ENCODE results near the gene MRGPRX1. TPM values are rescaled to one million over a fixed set of nuclear protein-coding genes. Genes with fewer than 3 reads are reported as not detected.

The MRGPRX1 gene
- total RNA-seq (not detected), polyA plus RNA-seq (ENCODE audit: insufficient read depth, low read depth, low replicate concordance) (not detected)
- long read RNA-seq, donor 1 = 0 reads
- long read RNA-seq, donor 2 = 0 reads
- long read RNA-seq, donor 3 = 0 reads
- long read RNA-seq, donor 4 = 0 reads
- long read RNA-seq, donor 5 = 0 reads
- long read RNA-seq, donor 6 = 0 reads
- long read RNA-seq, donor 7 = 0 reads
- long read RNA-seq, donor 8 = 0 reads
- long read RNA-seq, donor 9 = 0 reads
- long read RNA-seq, donor 10 = 0 reads

DNA sequence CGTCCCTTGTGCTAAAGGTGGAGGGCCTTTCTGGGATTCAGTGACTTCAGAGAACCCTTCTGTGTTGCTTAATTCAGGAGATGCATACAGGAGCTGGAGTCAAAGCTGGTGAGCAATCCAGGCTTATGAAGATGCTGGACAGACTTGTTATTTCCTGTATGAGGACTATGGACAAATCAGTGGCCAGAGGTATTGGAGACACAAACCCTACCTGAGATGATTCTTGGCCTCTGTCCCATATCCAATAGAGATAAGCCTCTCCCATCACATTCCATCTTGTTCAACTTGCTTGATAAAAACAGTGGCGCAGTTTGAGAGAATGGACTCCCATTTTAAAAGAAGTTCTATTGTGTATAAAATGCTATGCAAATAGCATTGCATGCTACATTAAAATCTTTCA lies at the start of gene MRGPRX1:
Gene MRGPRX1 (minus strand): TSS at position 101 of the 400 bp plus-strand sequence. CDS start 4,630 bp downstream, outside the sequence.
- intact Hi-C loops (cut with DNase I) = no loop called here
- H3K9ac ChIP-seq (ENCODE audit: low read length in 3 of 3) = no peak within 1 kb of the TSS
- TF ChIP-seq, protein P1, sequence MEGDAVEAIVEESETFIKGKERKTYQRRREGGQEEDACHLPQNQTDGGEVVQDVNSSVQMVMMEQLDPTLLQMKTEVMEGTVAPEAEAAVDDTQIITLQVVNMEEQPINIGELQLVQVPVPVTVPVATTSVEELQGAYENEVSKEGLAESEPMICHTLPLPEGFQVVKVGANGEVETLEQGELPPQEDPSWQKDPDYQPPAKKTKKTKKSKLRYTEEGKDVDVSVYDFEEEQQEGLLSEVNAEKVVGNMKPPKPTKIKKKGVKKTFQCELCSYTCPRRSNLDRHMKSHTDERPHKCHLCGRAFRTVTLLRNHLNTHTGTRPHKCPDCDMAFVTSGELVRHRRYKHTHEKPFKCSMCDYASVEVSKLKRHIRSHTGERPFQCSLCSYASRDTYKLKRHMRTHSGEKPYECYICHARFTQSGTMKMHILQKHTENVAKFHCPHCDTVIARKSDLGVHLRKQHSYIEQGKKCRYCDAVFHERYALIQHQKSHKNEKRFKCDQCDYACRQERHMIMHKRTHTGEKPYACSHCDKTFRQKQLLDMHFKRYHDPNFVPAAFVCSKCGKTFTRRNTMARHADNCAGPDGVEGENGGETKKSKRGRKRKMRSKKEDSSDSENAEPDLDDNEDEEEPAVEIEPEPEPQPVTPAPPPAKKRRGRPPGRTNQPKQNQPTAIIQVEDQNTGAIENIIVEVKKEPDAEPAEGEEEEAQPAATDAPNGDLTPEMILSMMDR (IDR thresholded peaks at IDR 0.05; ENCODE audit: borderline replicate concordance, extremely low read depth, insufficient read depth) = no peak

DNA sequence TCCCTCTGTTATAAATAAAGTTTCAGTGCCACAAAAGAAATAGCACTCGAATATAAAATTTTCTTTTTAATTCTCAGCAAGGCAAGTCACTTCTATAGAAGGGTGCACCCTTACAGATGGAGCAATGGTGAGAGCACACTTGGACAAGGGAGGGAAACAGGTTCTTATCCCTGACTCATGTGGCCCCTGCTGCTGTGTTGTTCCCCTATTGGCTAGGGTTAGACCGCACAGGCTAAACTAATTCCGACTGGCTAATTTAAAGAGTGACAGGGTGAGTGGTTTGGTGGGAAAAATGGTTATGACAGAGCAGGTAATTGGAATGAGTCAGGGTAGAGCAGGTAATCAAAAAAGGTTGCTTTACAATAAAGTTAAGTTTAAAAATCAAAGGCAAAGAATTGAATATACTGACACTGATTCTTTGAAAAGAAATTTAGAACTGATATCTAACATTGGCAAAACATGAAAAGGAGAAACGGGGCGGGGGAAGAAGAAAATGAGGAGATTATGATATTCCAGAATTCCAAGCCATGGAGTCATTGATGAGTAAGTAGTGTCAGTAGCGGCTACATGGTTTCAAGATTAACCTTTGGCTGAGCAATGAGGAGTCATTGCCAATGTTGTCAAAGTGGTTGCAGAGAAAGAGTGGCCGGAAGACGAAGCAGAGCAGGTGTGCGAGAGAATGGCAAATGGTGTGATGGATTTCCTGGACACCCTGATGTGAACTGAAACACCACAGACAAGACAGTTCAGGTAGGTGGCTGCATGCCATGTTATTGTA lies 48.4 kb upstream of the MRGPRX1 start:
- H3K36me3 ChIP-seq (ENCODE audit: control insufficient read depth in 2 of 3, insufficient read depth in 3 of 3, low read length in 3 of 3) = no peaks in the 10 kb centered on the region
- intact Hi-C loops (cut with DNase I) = no loop called here
- no peaks in the 10 kb centered on the region for H3K4me1 ChIP-seq (ENCODE audit: control insufficient read depth in 2 of 3, insufficient read depth in 2 of 3, low read depth in 1 of 3, low read length in 3 of 3)
- DNase-seq (no peak), FAIRE-seq (no peak)
- no peaks in the 10 kb centered on the region for H3K9me3 ChIP-seq (ENCODE audit: control insufficient read depth in 2 of 3, insufficient read depth in 1 of 3, low read length in 3 of 3)
- no peaks in the 10 kb centered on the region for H3K27me3 ChIP-seq (ENCODE audit: control insufficient read depth, insufficient read depth, low read length)
- no peak overlapping the region for H3K4me3 ChIP-seq (ENCODE audit: low read length in 3 of 3)
- TF ChIP-seq, protein P1 (IDR thresholded peaks at IDR 0.05; ENCODE audit: borderline replicate concordance, extremely low read depth, insufficient read depth) = no peak
- H3K9ac ChIP-seq (ENCODE audit: low read length in 3 of 3) = no peak overlapping the region
- H3K27ac ChIP-seq (ENCODE audit: low read depth in 2 of 2, low read length in 2 of 2) = no peak overlapping the region

More for the DNA sequence above, at the start of gene MRGPRX1:
- H3K27ac ChIP-seq (ENCODE audit: low read depth in 2 of 2, low read length in 2 of 2) = no peak within 1 kb of the TSS
- no peak within 1 kb of the TSS for H3K4me3 ChIP-seq (ENCODE audit: low read length in 3 of 3)
- no peaks in the 10 kb centered on the region for H3K4me1 ChIP-seq (ENCODE audit: control insufficient read depth in 2 of 3, insufficient read depth in 2 of 3, low read depth in 1 of 3, low read length in 3 of 3)
- H3K27me3 ChIP-seq (ENCODE audit: control insufficient read depth, insufficient read depth, low read length) = no peaks in the 10 kb centered on the region
- DNase-seq (no peak), FAIRE-seq (no peak)
- no peaks in the 10 kb centered on the region for H3K9me3 ChIP-seq (ENCODE audit: control insufficient read depth in 2 of 3, insufficient read depth in 1 of 3, low read length in 3 of 3)
- no peaks in the 10 kb centered on the region for H3K36me3 ChIP-seq (ENCODE audit: control insufficient read depth in 2 of 3, insufficient read depth in 3 of 3, low read length in 3 of 3)

DNA sequence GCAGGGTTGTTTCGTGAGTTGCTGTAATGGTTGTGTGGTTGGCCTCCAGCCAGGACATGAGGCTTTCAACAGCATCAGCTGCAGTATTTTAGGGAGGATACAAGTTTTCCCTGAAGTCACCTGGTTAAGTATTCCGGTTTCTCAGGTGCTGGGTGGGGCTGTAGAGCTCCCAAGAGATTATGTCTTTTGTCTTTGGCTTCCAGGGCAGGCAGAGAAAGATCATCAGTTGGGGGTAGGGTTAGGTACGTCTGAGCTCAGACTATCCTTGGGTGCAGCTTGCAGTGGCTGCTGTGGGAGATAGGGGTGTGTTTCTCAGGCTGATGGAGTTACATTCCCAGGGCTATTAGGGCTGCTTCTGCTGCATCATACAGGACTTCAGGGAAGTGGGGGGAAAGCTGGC lies 47.5 kb upstream of the MRGPRX1 start:
- no peaks in the 10 kb centered on the region for H3K4me1 ChIP-seq (ENCODE audit: control insufficient read depth in 2 of 3, insufficient read depth in 2 of 3, low read depth in 1 of 3, low read length in 3 of 3)
- TF ChIP-seq, protein P1 (IDR thresholded peaks at IDR 0.05; ENCODE audit: borderline replicate concordance, extremely low read depth, insufficient read depth) = no peak
- no peak overlapping the region for H3K9ac ChIP-seq (ENCODE audit: low read length in 3 of 3)
- H3K36me3 ChIP-seq (ENCODE audit: control insufficient read depth in 2 of 3, insufficient read depth in 3 of 3, low read length in 3 of 3) = no peaks in the 10 kb centered on the region
- no peak overlapping the region for H3K27ac ChIP-seq (ENCODE audit: low read depth in 2 of 2, low read length in 2 of 2)
- H3K9me3 ChIP-seq (ENCODE audit: control insufficient read depth in 2 of 3, insufficient read depth in 1 of 3, low read length in 3 of 3) = no peaks in the 10 kb centered on the region
- intact Hi-C loops (cut with DNase I) = no loop called here
- DNase-seq = no peak
- no peaks in the 10 kb centered on the region for H3K27me3 ChIP-seq (ENCODE audit: control insufficient read depth, insufficient read depth, low read length)
- no peak for FAIRE-seq
- no peak overlapping the region for H3K4me3 ChIP-seq (ENCODE audit: low read length in 3 of 3)

Measured in kidney (tissue), 22 donors.